H9 (cell line): ENCODE results near the gene IGLL1. TPM values are rescaled to one million over a fixed set of nuclear protein-coding genes. Genes with fewer than 3 reads are reported as not detected.

Experiments
- DNase-seq: peaks from one replicate; pipeline ENCODE4 v3.0.0-alpha.2; 2017
- H2AFZ ChIP-seq: one replicate; pipeline ENCODE4 v1.6.1; 2013; ENCODE audit warnings: mild to moderate bottlenecking, low read length, control low read depth, moderate library complexity
- H2AK5ac ChIP-seq: 2 replicates; pipeline ENCODE4 v1.6.1; 2013; ENCODE audit warnings: low read length, control low read depth, mixed read lengths; ENCODE audit not compliant: insufficient read length
- H2BK120ac ChIP-seq: one replicate; pipeline ENCODE4 v1.6.1; 2013; ENCODE audit warnings: low read depth, mild to moderate bottlenecking, low read length, control low read depth, inconsistent platforms; ENCODE audit not compliant: poor library complexity, severe bottlenecking
- H2BK12ac ChIP-seq: 2 replicates; pipeline ENCODE4 v1.6.1; 2013; ENCODE audit warnings: low read length, control low read depth, mixed read lengths, low read depth; ENCODE audit not compliant: insufficient read length
- H2BK15ac ChIP-seq: 2 replicates; pipeline ENCODE4 v1.6.1; 2013; ENCODE audit warnings: low read depth, low read length, control low read depth
- H2BK20ac ChIP-seq: one replicate; pipeline ENCODE4 v1.6.1; 2013; ENCODE audit warnings: low read depth, mild to moderate bottlenecking, low read length, control low read depth, inconsistent platforms; ENCODE audit not compliant: poor library complexity, severe bottlenecking
- H2BK5ac ChIP-seq: 2 replicates; pipeline ENCODE4 v1.6.1; 2013; ENCODE audit warnings: low read length, control low read depth, mixed read lengths; ENCODE audit not compliant: insufficient read length
- H3K14ac ChIP-seq: 2 replicates; pipeline ENCODE4 v1.6.1; 2013; ENCODE audit warnings: low read length, control low read depth; ENCODE audit not compliant: insufficient read depth
- H3K18ac ChIP-seq: 2 replicates; pipeline ENCODE4 v1.6.1; 2013; ENCODE audit warnings: low read depth, mild to moderate bottlenecking, mixed read lengths, low read length, control low read depth; ENCODE audit not compliant: insufficient read length
- H3K23ac ChIP-seq: 2 replicates; pipeline ENCODE4 v1.6.1; 2013; ENCODE audit warnings: low read length, control low read depth, mixed read lengths, low read depth; ENCODE audit not compliant: insufficient read length
- H3K23me2 ChIP-seq: 2 replicates; pipeline ENCODE4 v1.6.1; 2013; ENCODE audit warnings: low read depth, mild to moderate bottlenecking, mixed read lengths, low read length, control low read depth; ENCODE audit not compliant: insufficient read length, poor library complexity, severe bottlenecking
- H3K27ac ChIP-seq: 2 replicates; pipeline ENCODE4 v1.5.1; 2013; ENCODE audit warnings: low read length, control low read depth, mixed read lengths, low read depth; ENCODE audit not compliant: insufficient read length
- H3K27me3 ChIP-seq: 2 replicates; pipeline ENCODE4 v1.6.1; 2013; ENCODE audit warnings: low read length, control low read depth, inconsistent platforms; ENCODE audit not compliant: insufficient read depth
- H3K4ac ChIP-seq: 2 replicates; pipeline ENCODE4 v1.6.1; 2013; ENCODE audit warnings: low read depth, mild to moderate bottlenecking, control low read depth, inconsistent platforms, low read length, moderate library complexity
- H3K4me1 ChIP-seq: 2 replicates; pipeline ENCODE4 v1.6.1; 2013; ENCODE audit warnings: low read length, control low read depth, inconsistent platforms; ENCODE audit not compliant: insufficient read depth
- H3K4me2 ChIP-seq: 2 replicates; pipeline ENCODE4 v1.6.1; 2013; ENCODE audit warnings: low read length, control low read depth, mixed read lengths; ENCODE audit not compliant: insufficient read length, insufficient read depth
- H3K56ac ChIP-seq: 2 replicates; pipeline ENCODE4 v1.6.1; 2013; ENCODE audit warnings: low read depth, mild to moderate bottlenecking, mixed read lengths, low read length, control low read depth; ENCODE audit not compliant: insufficient read length
- H3K79me1 ChIP-seq: 2 replicates; pipeline ENCODE4 v1.6.1; 2013; ENCODE audit warnings: low read depth, mild to moderate bottlenecking, moderate library complexity, low read length, control low read depth, inconsistent platforms; ENCODE audit not compliant: insufficient read depth, poor library complexity, severe bottlenecking
- H3K79me2 ChIP-seq: 2 replicates; pipeline ENCODE4 v1.6.1; 2013; ENCODE audit warnings: low read length, control low read depth, inconsistent platforms; ENCODE audit not compliant: insufficient read depth
- H3K9ac ChIP-seq: 2 replicates; pipeline ENCODE4 v1.6.1; 2013; ENCODE audit warnings: low read length, control low read depth, mixed read lengths; ENCODE audit not compliant: insufficient read length; ENCODE audit errors: extremely low read depth
- H3K9me3 ChIP-seq: one replicate; pipeline ENCODE4 v1.6.1; 2013; ENCODE audit warnings: low read depth, low read length, inconsistent platforms; ENCODE audit not compliant: control insufficient read depth
- H3T11ph ChIP-seq: one replicate; pipeline ENCODE4 v1.6.1; 2013; ENCODE audit warnings: mild to moderate bottlenecking, low read length, control low read depth, inconsistent platforms
- H4K20me1 ChIP-seq: one replicate; pipeline ENCODE4 v1.6.1; 2013; ENCODE audit not compliant: control insufficient read depth, insufficient read length, insufficient read depth
- H4K5ac ChIP-seq: 2 replicates; pipeline ENCODE4 v1.6.1; 2013; ENCODE audit warnings: low read depth, mild to moderate bottlenecking, mixed read lengths, low read length, control low read depth; ENCODE audit not compliant: insufficient read length
- H4K8ac ChIP-seq: replicated peaks from 2 replicates; pipeline ENCODE4 v1.6.1; 2013; ENCODE audit warnings: low read length, control low read depth, mixed read lengths, low read depth; ENCODE audit not compliant: insufficient read length
- H4K91ac ChIP-seq: 2 replicates; pipeline ENCODE4 v1.6.1; 2013; ENCODE audit warnings: low read depth, mild to moderate bottlenecking, moderate library complexity, mixed read lengths, low read length, control low read depth; ENCODE audit not compliant: insufficient read length
- H3K27ac Mint-ChIP-seq, 3 experiments: 2 replicates in 2 of 3; 3 replicates in 1 of 3; pipeline ENCODE4 v1.8.0; 2020 to 2021; ENCODE audit warnings: mixed read lengths in 3 of 3, mild to moderate bottlenecking in 1 of 3, moderate library complexity in 1 of 3
- H3K27me3 Mint-ChIP-seq: 2 replicates; pipeline ENCODE4 v1.8.0; 2021; ENCODE audit warnings: low read depth, mild to moderate bottlenecking, moderate library complexity, mixed read lengths
- H3K36me3 Mint-ChIP-seq, 3 experiments: 2 replicates in 2 of 3; 3 replicates in 1 of 3; pipeline ENCODE4 v1.8.0; 2020 to 2021; ENCODE audit warnings: low read depth in 3 of 3, mixed read lengths in 3 of 3; ENCODE audit not compliant: insufficient read depth in 1 of 3
- H3K4me1 Mint-ChIP-seq, 2 experiments: 2 replicates each; pipeline ENCODE4 v1.8.0; 2020; ENCODE audit warnings: mixed read lengths in 2 of 2
- H3K4me3 Mint-ChIP-seq, 2 experiments: 2 replicates in 1 of 2; 3 replicates in 1 of 2; pipeline ENCODE4 v1.8.0; 2020 to 2021; ENCODE audit warnings: mild to moderate bottlenecking in 2 of 2, mixed read lengths in 2 of 2, moderate library complexity in 1 of 2
- H3K9me3 Mint-ChIP-seq, 2 experiments: 2 replicates in 1 of 2; 3 replicates in 1 of 2; pipeline ENCODE4 v1.8.0; 2020; ENCODE audit warnings: mild to moderate bottlenecking in 2 of 2, mixed read lengths in 2 of 2, moderate library complexity in 1 of 2
- WGBS: extraction: QIAGEN DNeasy Blood & Tissue Kit; methylation state at CpG from one replicate; pipeline ENCODE4 v1.1.7; 2013; ENCODE audit warnings: missing lambda C conversion rate, low lambda C conversion rate, mixed read lengths; ENCODE audit not compliant: insufficient read length; ENCODE audit errors: extremely low coverage; 5-methylcytosine and 5-hydroxymethylcytosine counted together
- total RNA-seq: library from RNA; stranded (reverse); gene quantifications from 2 replicates; pipeline ENCODE4 v1.2.1, GENCODE V29; 2021
- TF ChIP-seq, protein P1 (sequence below): fragments of 200-600 bp; sonication (generic); conservative IDR thresholded peaks from 3 replicates; pipeline ENCODE4 v1.8.0; 2021; ENCODE audit warnings: antibody characterized with exemption, mild to moderate bottlenecking

IGLL1 gene
- total RNA-seq, 1 experiment from 2014 or later = not detected

DNA sequence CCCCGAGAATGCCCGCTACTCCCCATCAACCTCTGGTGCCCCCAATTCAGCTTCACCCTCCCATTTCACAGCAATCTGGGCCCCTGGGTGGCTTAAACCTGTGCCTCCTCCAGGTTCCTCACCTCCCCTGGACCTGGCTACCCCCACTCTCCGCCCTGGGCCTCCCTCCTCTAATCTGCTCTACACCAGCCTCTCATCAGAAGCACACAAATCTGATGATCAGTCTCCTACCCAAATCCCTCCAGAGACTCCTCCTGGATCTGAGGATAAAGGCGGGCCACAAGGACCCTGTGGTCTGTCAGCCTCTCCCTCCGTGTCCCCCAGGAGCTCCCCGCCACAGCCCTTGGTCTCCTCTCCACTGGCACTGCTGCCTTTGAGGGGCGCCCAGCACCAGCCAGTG is 23.2 kb upstream of the IGLL1 start:
- no peak overlapping the region for H4K91ac ChIP-seq
- WGBS = no CpG with 5 or more reads among the region's 7 CpGs

More for the DNA sequence above, 23.2 kb upstream of the IGLL1 start:
- Histone ChIP-seq H3K4me2 (no peak overlapping the region), H3K9ac (no peak overlapping the region), H3K27me3 (no peaks in the 10 kb centered on the region), H3K9me3 (no peaks in the 10 kb centered on the region), H3K27ac (no peak overlapping the region), H3K14ac (no peak overlapping the region), H2BK20ac (no peak overlapping the region), H2BK12ac (no peak overlapping the region), H3K18ac (no peak overlapping the region), H4K20me1 (no peaks in the 10 kb centered on the region), H3K23me2 (no peaks in the 10 kb centered on the region), H4K5ac (no peak overlapping the region), H3K79me2 (no peaks in the 10 kb centered on the region), H3K4me1 (no peaks in the 10 kb centered on the region), H3T11ph (no peak overlapping the region), H2BK15ac (no peak overlapping the region), H4K8ac (no peak overlapping the region), H3K79me1 (no peaks in the 10 kb centered on the region), H3K23ac (no peak overlapping the region), H2BK120ac (no peak overlapping the region), H2AFZ (no peak overlapping the region), H2AK5ac (no peak overlapping the region), H3K4ac (no peak overlapping the region), H2BK5ac (no peak overlapping the region), H3K56ac (no peak overlapping the region)
- TF ChIP-seq, protein P1, sequence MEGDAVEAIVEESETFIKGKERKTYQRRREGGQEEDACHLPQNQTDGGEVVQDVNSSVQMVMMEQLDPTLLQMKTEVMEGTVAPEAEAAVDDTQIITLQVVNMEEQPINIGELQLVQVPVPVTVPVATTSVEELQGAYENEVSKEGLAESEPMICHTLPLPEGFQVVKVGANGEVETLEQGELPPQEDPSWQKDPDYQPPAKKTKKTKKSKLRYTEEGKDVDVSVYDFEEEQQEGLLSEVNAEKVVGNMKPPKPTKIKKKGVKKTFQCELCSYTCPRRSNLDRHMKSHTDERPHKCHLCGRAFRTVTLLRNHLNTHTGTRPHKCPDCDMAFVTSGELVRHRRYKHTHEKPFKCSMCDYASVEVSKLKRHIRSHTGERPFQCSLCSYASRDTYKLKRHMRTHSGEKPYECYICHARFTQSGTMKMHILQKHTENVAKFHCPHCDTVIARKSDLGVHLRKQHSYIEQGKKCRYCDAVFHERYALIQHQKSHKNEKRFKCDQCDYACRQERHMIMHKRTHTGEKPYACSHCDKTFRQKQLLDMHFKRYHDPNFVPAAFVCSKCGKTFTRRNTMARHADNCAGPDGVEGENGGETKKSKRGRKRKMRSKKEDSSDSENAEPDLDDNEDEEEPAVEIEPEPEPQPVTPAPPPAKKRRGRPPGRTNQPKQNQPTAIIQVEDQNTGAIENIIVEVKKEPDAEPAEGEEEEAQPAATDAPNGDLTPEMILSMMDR = no peak
- DNase-seq = no peak
- no peak overlapping the region for H3K4me3 Mint-ChIP-seq
- H3K4me1 Mint-ChIP-seq = no peaks in the 10 kb centered on the region
- H3K9me3 Mint-ChIP-seq = no peaks in the 10 kb centered on the region
- H3K36me3 Mint-ChIP-seq = no peaks in the 10 kb centered on the region
- H3K27me3 Mint-ChIP-seq = peaks cover 46% of the 10 kb centered on the region
- no peak overlapping the region for H3K27ac Mint-ChIP-seq
